NCI-H2196 (cell line): ENCODE measurements around the gene WNT7B.

ENCODE experiments used
- DNase-seq: peaks from one replicate; lab custom pipeline; 2025; ENCODE audit not compliant: unreplicated experiment; lab: John Stamatoyannopoulos, UW

The WNT7B gene

GRCh38 chr22:45914309-45914708, 62.7 kb downstream of the WNT7B start:
- no peak for DNase-seq

- no peak for DNase-seq
These were observed 64.1 kb downstream of the WNT7B start for GRCh38 chr22:45912910-45913309.

- peak; percentile 89 for DNase-seq
These were observed 65.2 kb downstream of the WNT7B start for GRCh38 chr22:45911601-45912271.

- no peak for DNase-seq
These were observed 66.0 kb downstream of the WNT7B start for GRCh38 chr22:45910928-45911467.

- no peak for DNase-seq
These were observed 68.0 kb downstream of the WNT7B start for GRCh38 chr22:45908961-45909360.

- DNase-seq: no peak
These were observed 69.0 kb downstream of the WNT7B start for GRCh38 chr22:45907996-45908395.

- no peak for DNase-seq
These were observed 69.6 kb downstream of the WNT7B start for GRCh38 chr22:45907378-45907777.

GRCh38 chr22:45906946-45907345, 70.0 kb downstream of the WNT7B start:
- no peak for DNase-seq

- no peak for DNase-seq
These were observed 70.8 kb downstream of the WNT7B start for GRCh38 chr22:45905924-45906865.

- DNase-seq: no peak
These were observed 71.5 kb downstream of the WNT7B start for GRCh38 chr22:45905326-45905923.

GRCh38 chr22:45904236-45904635, 72.7 kb downstream of the WNT7B start:
- no peak for DNase-seq

GRCh38 chr22:45903355-45904135, 73.4 kb downstream of the WNT7B start:
- DNase-seq: no peak

- peak; percentile 43 for DNase-seq
These were observed 79.2 kb downstream of the WNT7B start for GRCh38 chr22:45897736-45898135.

GRCh38 chr22:45896964-45897538, 79.9 kb downstream of the WNT7B start:
- no peak for DNase-seq

- DNase-seq: peak; percentile 65
These were observed 80.6 kb downstream of the WNT7B start for GRCh38 chr22:45896153-45896951.

GRCh38 chr22:45895436-45896152, 81.4 kb downstream of the WNT7B start:
- DNase-seq: no peak

GRCh38 chr22:45893516-45893915, 83.4 kb downstream of the WNT7B start:
- DNase-seq: no peak

GRCh38 chr22:45892681-45893461, 84.1 kb downstream of the WNT7B start:
- DNase-seq: no peak
